GM21576 (cell line): ENCODE measurements around the gene ABI3.
A peak's percentile ranks its signal among the peaks of the same experiment; 100 is the strongest.
"Not testable (repeated sequence)": the region's sequence is repeated elsewhere in the genome, so short reads cannot be mapped to it uniquely, and the experiment has no call there.

Experiments used
- ATAC-seq: cut with Tn5 transposase; IDR thresholded peaks from one replicate; pipeline ENCODE4 v1.9.1; 2021; ENCODE audit warnings: mild to moderate bottlenecking, moderate library complexity; ENCODE audit not compliant: unreplicated experiment

ABI3 gene

DNA sequence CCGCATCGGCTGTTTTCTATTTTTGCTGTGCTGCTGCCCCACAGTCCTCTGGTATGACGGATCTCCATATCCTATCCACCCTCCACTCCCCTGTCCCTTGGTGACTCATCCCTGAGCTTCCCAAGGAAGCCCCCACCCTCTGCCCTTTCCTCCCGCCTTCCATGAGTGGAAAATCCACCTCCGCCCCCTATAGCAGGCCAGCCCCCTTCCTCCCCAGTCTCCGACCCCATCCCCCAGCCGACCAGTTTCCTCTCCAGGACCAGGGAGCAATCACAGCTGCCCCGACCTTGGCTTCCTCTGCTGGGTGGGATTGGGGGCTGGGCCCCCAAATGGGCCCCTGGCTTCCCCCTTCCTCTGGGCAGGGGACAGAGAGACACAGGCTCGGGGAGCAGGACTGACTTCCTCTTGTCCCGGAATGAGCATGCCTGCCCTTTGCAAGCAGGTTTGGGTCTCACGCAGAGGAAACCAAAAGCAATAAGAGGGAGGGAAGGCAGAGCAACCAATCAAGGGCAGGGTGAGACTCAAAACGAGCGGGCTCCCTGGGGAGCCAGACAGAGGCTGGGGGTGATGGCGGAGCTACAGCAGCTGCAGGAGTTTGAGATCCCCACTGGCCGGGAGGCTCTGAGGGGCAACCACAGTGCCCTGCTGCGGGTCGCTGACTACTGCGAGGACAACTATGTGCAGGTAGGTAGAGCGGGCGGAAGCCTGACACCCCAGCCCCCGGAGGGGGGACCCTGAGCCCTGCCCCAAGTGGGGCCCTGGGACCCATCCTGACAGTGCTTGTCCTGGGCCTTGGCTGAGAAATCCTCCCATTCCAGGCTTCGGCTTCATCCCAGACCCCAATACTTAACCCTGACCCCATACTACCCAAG is at the start of gene ABI3, which contains the start of gene GNGT2:
Gene ABI3 (plus strand): TSS at position 550 of the 872 bp plus-strand sequence. CDS start 18 bp downstream, at position 568.
Gene GNGT2 (minus strand): TSS at position 417 of the 872 bp plus-strand sequence. CDS start 3,152 bp downstream, outside the sequence.
- ATAC-seq = peak; percentile 56

- ATAC-seq = no peak
Observed at GRCh38 chr17:49162866-49163265, 47.6 kb upstream of the ABI3 start.

DNA sequence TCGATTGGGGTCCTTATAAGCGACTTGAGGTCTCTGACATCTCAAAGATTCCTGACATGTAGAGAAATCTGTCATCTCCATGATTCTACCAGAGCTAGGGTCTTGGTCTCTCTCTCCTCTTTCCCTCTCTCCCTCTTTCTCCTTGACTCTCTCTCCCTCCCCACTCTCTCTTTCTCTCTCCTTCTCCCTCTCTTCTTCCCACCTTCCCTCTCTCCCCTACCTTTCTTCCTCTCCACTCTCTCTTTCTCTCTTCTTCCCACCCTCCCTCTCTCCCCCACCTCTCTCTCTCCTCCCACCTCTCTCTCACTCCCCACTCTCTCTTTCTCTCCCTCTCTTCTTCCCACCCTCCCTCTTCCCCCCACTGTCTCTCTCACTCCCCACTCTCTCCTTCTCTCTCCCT is 45.4 kb upstream of the ABI3 start:
- ATAC-seq = no peak

DNA sequence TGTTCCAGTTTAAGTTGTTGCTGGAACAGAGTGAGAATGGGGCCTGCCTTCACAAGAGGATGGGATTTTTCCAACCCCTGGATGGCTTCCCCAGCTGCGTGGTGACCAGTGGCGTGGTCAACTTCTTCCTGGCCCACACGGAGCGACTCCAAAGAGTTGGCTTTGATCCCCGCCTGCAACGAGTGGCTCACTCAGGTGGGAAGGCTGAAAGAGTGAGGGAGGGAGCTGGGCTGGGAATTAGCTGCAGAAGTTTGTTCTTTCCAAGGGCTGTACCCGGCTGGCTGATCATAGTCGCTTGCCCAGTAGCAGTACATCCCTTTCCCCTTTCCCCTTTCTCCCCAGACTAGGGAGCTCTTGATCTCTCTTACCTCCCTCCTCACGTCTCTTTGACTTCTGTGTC is 41.8 kb upstream of the ABI3 start:
- ATAC-seq = no peak

DNA sequence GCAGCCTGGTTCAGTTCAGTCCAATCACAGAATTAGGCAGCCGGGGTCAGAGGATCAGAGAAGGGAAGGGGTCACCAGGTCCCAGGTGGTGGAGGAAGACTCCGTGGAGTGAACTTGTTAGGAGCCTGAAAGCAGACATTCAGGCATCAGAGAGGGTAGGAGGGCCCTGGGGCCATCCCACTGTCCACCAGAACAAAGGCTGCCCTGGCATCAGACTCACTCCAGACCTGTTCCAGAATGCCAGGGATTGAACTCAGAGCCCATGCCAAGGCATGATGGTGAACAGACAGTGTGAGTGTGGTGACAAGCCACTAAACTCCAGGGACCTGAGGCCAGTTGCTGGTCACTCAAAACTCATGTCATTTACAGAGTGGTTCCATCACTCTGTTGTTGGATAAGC is 40.3 kb upstream of the ABI3 start:
- ATAC-seq = no peak

DNA sequence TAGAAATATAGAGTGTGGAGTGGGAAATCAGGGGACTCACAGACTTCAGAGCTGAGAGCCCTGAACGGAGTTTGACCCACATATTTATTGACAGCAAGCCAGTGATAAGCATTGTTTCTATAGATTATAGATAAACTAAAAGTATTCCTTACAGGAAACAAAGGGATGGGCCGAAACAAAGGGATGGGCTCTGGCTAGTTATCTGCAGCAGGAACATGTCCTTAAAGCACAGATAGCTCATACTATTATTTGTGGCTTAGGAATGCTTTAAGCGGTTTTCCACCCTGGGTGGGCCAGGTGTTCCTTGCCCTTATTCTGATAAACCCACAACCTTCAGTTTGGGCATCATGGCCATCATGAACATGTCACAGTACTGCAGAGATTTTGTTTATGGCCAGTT is 39.8 kb upstream of the ABI3 start:
- ATAC-seq = not testable (repeated sequence)

DNA sequence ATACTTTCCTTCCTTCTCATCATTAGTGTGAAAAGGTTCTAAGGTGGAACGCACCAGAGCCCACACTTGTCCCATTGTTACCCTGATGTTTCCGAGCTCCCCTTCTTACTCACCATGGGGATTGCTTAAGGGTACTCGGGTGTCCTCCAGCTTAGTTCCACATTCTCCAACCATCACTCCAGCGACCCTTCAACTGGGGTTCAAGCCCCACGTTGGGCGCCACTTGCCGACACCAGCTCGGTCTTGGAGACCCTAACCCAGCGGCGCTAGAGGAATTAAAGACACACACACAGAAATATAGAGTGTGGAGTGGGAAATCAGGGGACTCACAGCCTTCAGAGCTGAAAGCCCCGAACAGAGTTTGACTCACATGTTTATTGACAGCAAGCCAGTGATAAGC is 34.5 kb upstream of the ABI3 start:
- not testable (repeated sequence) for ATAC-seq

DNA sequence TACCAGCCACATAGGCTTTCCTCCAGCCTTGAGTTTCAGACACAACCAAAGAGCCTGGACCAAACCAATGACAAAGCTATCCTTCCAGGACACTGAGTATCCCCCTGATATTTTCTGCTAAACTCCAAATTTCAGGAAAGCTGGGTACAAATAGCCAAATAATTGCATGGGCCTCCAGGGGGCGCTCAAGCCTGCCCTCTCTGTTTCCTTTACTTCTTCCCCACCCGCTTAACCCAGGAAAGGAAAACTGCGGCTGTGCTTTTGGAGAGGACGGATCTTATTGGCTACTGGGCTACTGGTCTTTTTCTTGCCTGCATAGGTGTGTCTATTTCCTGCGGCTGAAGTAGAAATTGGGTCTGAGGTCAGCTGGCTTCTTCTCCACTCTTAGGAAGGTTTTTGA is 30.2 kb upstream of the ABI3 start:
- ATAC-seq = no peak

- no peak for ATAC-seq
Observed at GRCh38 chr17:49180998-49181635, 29.4 kb upstream of the ABI3 start.

DNA sequence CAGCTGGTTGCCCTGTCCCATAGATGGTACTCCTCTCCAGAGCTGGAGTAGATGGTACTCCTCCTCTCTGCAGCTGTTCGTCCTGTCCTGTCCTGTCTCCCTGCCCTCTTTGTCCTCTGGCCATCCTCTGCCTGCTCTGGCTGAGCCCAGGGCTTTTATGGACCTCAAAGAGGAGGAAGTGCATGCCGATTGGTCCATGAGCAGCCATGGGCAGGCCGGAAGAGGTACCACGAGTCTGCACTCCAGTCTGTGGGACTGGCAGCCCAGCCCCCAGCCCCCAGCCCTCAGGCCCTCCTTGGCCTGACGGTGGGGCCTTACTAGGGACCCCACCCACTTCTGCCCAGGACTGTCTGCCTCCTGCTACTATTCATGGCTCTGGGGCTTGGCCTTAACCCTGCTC is 27.2 kb upstream of the ABI3 start:
- no peak for ATAC-seq

- no peak for ATAC-seq
Observed at GRCh38 chr17:49183801-49184200, 26.7 kb upstream of the ABI3 start.

GRCh38 chr17:49184522-49184921 is 26.0 kb upstream of the ABI3 start:
- not testable (repeated sequence) for ATAC-seq

- not testable (repeated sequence) for ATAC-seq
Observed at GRCh38 chr17:49185381-49185780, 25.1 kb upstream of the ABI3 start.

DNA sequence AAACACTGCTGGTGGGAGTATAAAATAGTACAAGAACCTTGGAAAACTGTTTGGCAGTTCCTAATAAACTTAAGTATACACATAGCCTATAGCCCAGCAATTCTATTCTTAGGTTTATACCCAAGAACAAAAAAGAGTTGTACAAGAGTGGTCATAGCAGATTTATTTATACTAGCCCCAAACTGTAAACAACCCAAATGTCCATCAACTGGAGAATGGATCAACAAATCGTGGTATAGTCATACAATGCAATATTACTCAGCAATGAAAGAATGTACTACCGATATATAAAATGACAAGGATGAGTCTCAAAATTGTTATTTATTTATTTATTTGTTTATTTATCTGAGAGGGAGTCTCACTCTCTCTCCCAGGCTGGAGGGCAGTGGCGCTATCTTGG is 23.2 kb upstream of the ABI3 start:
- ATAC-seq = no peak

DNA sequence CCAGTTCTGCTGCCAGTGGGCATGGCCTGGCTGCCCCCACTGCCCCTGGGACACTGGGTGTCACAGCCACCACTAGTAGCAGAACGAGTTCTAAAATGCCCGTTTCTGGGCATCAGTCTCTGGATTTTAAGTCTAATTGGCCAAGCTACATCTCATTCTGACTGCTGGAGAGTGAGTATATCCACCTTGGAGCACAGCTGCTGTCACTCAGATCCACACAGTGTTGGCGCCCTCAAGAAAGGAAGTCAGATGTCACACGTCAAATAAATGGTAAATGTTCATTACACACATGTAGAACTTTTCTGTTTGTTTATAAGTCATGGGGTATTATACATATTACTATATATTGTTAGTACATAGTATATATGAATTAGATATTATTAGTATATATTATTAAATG is 19.6 kb upstream of the ABI3 start:
- ATAC-seq = no peak

- no peak for ATAC-seq
Observed at GRCh38 chr17:49191409-49191916, 19.0 kb upstream of the ABI3 start.

GRCh38 chr17:49191917-49192741 is 18.4 kb upstream of the ABI3 start:
- ATAC-seq = peak; percentile 35

DNA sequence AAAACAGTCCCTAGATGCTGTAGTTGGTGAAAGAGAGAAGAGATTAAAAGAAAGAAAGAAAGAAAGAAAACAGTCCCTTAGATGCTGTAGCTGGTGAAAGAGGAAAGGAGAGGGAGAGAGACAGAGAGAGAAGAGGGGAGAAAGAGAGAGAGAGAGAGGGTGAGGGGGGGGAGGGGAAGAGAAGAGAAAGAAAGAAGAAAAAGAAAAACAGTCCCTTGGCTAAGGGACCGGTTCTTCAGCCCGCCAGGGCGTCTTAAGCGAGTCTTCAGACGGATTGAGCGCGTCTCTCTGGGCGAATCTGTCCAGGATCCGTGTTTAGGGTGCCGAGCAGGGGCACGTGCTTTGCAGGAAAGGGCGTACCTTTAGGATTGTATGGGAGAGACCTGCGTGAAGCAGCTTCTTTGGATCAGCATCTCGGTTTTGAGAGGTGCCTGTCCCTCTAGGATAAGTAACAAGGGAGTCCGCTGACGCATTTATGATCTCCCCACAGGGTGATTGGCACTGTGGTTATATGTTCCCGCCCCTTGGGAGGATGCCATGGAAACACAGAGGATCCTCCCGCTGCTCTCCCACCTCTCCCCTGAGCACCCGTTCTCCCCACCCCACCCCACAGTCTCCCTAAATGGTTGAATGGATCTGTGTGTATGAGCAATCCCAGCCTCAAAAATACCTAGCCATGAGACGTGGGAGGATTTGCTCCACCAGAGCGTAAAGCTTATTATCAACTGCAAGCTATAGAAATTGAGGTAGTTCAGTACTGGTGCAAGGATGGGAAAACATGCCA is 16.8 kb upstream of the ABI3 start:
- no peak for ATAC-seq

GRCh38 chr17:49194297-49194607 is 16.3 kb upstream of the ABI3 start:
- ATAC-seq = no peak

GRCh38 chr17:49195751-49196150 is 14.8 kb upstream of the ABI3 start:
- no peak for ATAC-seq
